Trophoblast cell (in vitro differentiated cells and primary cell): ENCODE results near the gene CRTC1.

Experiments used
- DNase-seq, 2 donors: peaks; one replicate each; pipeline ENCODE4 v3.0.0-alpha.2; 2016
- H2AFZ ChIP-seq: 2 replicates; pipeline ENCODE4 v1.6.1; 2013; ENCODE audit warnings: low read length, moderate library complexity, mild to moderate bottlenecking; ENCODE audit not compliant: insufficient read depth, poor library complexity
- H2AK5ac ChIP-seq: 2 replicates; pipeline ENCODE4 v1.6.1; 2013; ENCODE audit warnings: mild to moderate bottlenecking, low read length
- H2BK120ac ChIP-seq: 2 replicates; pipeline ENCODE4 v1.6.1; 2013; ENCODE audit warnings: low read length, mild to moderate bottlenecking, moderate library complexity; ENCODE audit not compliant: insufficient read depth, poor library complexity
- H2BK12ac ChIP-seq: 2 replicates; pipeline ENCODE4 v1.6.1; 2013; ENCODE audit warnings: mild to moderate bottlenecking, low read length, moderate library complexity
- H2BK5ac ChIP-seq: 2 replicates; pipeline ENCODE4 v1.6.1; 2013; ENCODE audit warnings: low read length, low read depth, moderate library complexity, mild to moderate bottlenecking; ENCODE audit not compliant: poor library complexity
- H3K14ac ChIP-seq: 2 replicates; pipeline ENCODE4 v1.6.1; 2013; ENCODE audit warnings: mild to moderate bottlenecking, low read length
- H3K18ac ChIP-seq: 2 replicates; pipeline ENCODE4 v1.6.1; 2013; ENCODE audit warnings: mild to moderate bottlenecking, low read length
- H3K23ac ChIP-seq: 2 replicates; pipeline ENCODE4 v1.6.1; 2013; ENCODE audit warnings: low read length
- H3K27ac ChIP-seq: 2 replicates; pipeline ENCODE4 v1.5.1; 2013; ENCODE audit warnings: low read depth, mild to moderate bottlenecking, inconsistent platforms, low read length, moderate library complexity
- H3K27me3 ChIP-seq: 2 replicates; pipeline ENCODE4 v1.6.1; 2013; ENCODE audit warnings: inconsistent platforms, mild to moderate bottlenecking, low read length, moderate library complexity; ENCODE audit not compliant: insufficient read depth
- H3K36me3 ChIP-seq, 2 experiments: 1 replicate in 1 of 2; 2 replicates in 1 of 2; pipeline ENCODE4 v1.6.1; 2013; ENCODE audit warnings: low read length in 2 of 2, mild to moderate bottlenecking in 2 of 2, moderate library complexity in 1 of 2; ENCODE audit not compliant: insufficient read depth in 2 of 2, control insufficient read depth in 1 of 2
- H3K4ac ChIP-seq: 2 replicates; pipeline ENCODE4 v1.6.1; 2013; ENCODE audit warnings: low read depth, mild to moderate bottlenecking, low read length, moderate library complexity
- H3K4me1 ChIP-seq, 2 experiments: 1 replicate in 1 of 2; 2 replicates in 1 of 2; pipeline ENCODE4 v1.6.1; 2013; ENCODE audit warnings: low read length in 2 of 2, mild to moderate bottlenecking in 2 of 2, moderate library complexity in 1 of 2; ENCODE audit not compliant: insufficient read depth in 2 of 2, control insufficient read depth in 1 of 2
- H3K4me2 ChIP-seq: 2 replicates; pipeline ENCODE4 v1.6.1; 2013; ENCODE audit warnings: inconsistent platforms, mild to moderate bottlenecking, low read length, moderate library complexity
- H3K4me3 ChIP-seq: 2 replicates; pipeline ENCODE4 v1.5.1; 2013; ENCODE audit warnings: mild to moderate bottlenecking, low read depth, low read length, inconsistent platforms
- H3K79me1 ChIP-seq: one replicate; pipeline ENCODE4 v1.6.1; 2013; ENCODE audit warnings: low read length
- H3K79me2 ChIP-seq: 2 replicates; pipeline ENCODE4 v1.6.1; 2013; ENCODE audit warnings: low read length, mild to moderate bottlenecking; ENCODE audit not compliant: control insufficient read depth, insufficient read depth, poor library complexity
- H3K9ac ChIP-seq: 2 replicates; pipeline ENCODE4 v1.6.1; 2013; ENCODE audit warnings: mild to moderate bottlenecking, low read length
- H3K9me3 ChIP-seq: 2 replicates; pipeline ENCODE4 v1.6.1; 2013; ENCODE audit warnings: low read depth, mild to moderate bottlenecking, control low read depth, inconsistent platforms, low read length; ENCODE audit not compliant: insufficient read depth
- H4K12ac ChIP-seq: 2 replicates; pipeline ENCODE4 v1.6.1; 2013; ENCODE audit warnings: low read depth, mild to moderate bottlenecking, low read length, moderate library complexity
- H4K8ac ChIP-seq: 2 replicates; pipeline ENCODE4 v1.6.1; 2013; ENCODE audit warnings: low read depth, mild to moderate bottlenecking, low read length, moderate library complexity
- H4K91ac ChIP-seq: one replicate; pipeline ENCODE4 v1.6.1; 2013; ENCODE audit warnings: low read depth, mild to moderate bottlenecking, low read length, moderate library complexity
- WGBS: extraction: QIAGEN DNeasy Blood & Tissue Kit; methylation state at CpG from one replicate; pipeline ENCODE4 v1.1.7; 2013; ENCODE audit warnings: missing lambda C conversion rate; ENCODE audit not compliant: insufficient read length, insufficient coverage; ENCODE audit errors: extremely low coverage; 5-methylcytosine and 5-hydroxymethylcytosine counted together

CRTC1 gene

DNA sequence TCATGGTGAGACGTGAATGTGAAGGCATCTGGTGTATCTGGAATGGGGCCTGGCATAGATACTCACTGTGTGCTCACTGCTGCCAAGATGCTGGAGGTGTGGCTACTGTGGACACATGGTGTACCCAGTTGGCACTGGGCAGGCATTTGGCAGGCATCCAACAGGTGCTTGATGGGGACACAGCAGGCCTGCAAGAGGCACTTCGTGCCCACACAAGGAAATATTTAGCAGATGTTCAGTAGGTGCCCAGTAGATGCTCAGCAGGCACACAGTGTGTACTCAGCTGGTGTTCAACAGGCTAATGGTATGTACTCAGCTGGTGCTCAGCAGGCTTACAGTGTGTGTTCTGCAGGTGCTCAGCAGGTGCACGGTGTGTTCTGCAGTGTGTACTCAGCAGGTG is 14.2 kb downstream of the CRTC1 start:
- Histone ChIP-seq H3K79me1 (no peaks in the 10 kb centered on the region), H3K9me3 (peaks cover 6% of the 10 kb centered on the region), H3K23ac (no peak overlapping the region), H4K91ac (no peak overlapping the region), H3K36me3 (no peaks in the 10 kb centered on the region), H3K4me2 (no peak overlapping the region), H3K14ac (no peak overlapping the region), H2BK12ac (no peak overlapping the region), H3K27me3 (no peaks in the 10 kb centered on the region), H3K18ac (no peak overlapping the region), H2BK120ac (no peak overlapping the region), H3K4me3 (no peak overlapping the region), H3K4ac (no peak overlapping the region), H2AFZ (no peak overlapping the region), H4K12ac (no peak overlapping the region), H4K8ac (no peak overlapping the region), H3K79me2 (no peaks in the 10 kb centered on the region), H2BK5ac (no peak overlapping the region), H2AK5ac (no peak overlapping the region), H3K9ac (no peak overlapping the region), H3K27ac (no peak overlapping the region), H3K4me1 (peaks cover 0 to 5% of the 10 kb centered on the region in 2 experiments)
- no peak for DNase-seq
- no CpG with 5 or more reads among the region's 3 CpGs for WGBS

DNA sequence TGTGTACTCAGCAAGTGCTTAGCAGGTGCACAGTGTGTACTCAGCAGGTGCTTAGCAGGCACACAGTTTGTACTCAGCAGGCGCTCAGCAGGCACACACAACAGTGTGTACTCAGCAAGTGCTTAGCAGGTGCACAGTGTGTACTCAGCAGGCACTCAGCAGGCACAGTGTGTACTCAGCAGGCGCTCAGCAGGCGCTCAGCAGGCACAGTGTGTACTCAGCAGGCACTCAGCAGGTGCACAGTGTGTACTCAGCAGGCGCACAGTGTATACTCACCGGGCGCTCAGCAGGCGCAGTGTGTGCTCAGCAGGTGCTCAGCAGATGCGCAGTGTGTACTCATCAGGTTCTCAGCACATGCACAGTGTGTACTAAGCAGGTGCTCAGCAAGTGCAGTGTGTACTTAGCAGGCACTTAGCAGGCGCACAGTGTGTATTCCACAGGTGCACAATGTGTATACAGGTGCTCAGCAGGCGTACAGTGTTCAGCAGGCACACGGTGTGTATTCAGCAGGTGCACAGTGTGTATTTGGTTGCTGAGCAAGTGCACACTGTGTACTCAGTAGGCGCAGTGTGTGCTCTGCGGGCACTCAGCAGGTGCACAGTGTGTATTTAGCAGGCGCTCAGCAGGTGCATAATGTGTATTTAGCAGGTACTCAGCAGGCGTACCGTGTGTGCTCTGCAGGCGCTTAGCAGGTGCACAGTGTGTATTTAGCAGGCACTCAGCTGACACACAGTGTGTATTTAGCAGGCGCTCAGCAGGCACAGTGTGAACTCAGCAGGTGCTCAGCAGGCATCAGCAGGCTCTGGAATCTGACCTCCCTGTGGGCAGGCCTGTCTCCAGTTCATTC is 15.1 kb downstream of the CRTC1 start:
- no CpG with 5 or more reads among the region's 18 CpGs for WGBS
- H3K4me1 ChIP-seq, result peaks cover 0 to 5% of the 10 kb centered on the region in 2 experiments
- H3K27me3 ChIP-seq, result no peaks in the 10 kb centered on the region
- H2BK12ac ChIP-seq, result no peak overlapping the region
- no peak overlapping the region for H3K27ac ChIP-seq
- peaks cover 6% of the 10 kb centered on the region for H3K9me3 ChIP-seq
- no peak overlapping the region for H3K4me3 ChIP-seq
- no peak overlapping the region for H4K8ac ChIP-seq
- H3K79me2 ChIP-seq, result no peaks in the 10 kb centered on the region
- no peaks in the 10 kb centered on the region for H3K79me1 ChIP-seq
- H3K9ac ChIP-seq, result peak overlapping the region; percentile 7
- H4K12ac ChIP-seq, result no peak overlapping the region
- H2AK5ac ChIP-seq, result no peak overlapping the region
- H3K23ac ChIP-seq, result no peak overlapping the region
- H3K18ac ChIP-seq, result no peak overlapping the region
- H4K91ac ChIP-seq, result no peak overlapping the region
- H2AFZ ChIP-seq, result no peak overlapping the region
- no peaks in the 10 kb centered on the region for H3K36me3 ChIP-seq
- DNase-seq, result no peak
- no peak overlapping the region for H2BK120ac ChIP-seq
- no peak overlapping the region for H3K4me2 ChIP-seq
- no peak overlapping the region for H2BK5ac ChIP-seq
- no peak overlapping the region for H3K14ac ChIP-seq
- no peak overlapping the region for H3K4ac ChIP-seq

DNA sequence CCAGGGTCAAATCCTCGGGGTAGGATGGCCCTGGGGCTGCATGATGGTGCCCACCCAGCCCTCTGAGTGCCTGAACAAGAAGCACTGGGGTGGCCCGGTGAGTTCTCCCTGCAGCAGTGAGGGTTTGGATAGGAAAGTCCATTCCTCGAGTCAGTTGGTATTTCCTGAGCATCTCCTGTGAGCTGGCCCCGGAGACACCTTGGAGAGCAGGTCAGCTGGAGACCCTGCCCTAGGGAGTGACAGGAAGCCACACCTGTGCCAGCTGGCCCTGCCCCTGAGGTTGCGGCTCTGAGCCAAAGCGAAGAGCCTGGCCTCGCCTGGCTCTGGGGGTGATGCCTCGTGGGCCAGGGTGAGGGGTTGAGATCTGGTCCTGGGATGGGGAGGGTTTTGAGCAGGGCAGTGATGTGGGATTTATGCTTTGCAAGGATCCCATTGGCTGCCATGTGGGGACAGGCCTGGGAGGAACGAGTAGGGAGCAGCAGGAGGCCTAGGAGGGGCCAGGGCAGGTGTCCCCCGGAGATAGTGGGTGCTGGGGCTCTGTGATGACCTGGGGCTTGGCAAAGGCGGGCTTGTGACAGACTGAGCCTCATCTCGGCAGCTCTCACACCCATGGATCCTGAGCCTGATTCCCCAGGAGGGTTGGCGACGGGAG is 16.0 kb downstream of the CRTC1 start:
- peaks cover 6% of the 10 kb centered on the region for H3K9me3 ChIP-seq
- no peak overlapping the region for H2BK120ac ChIP-seq
- H3K14ac ChIP-seq, result no peak overlapping the region
- H3K18ac ChIP-seq, result no peak overlapping the region
- H3K36me3 ChIP-seq, result no peaks in the 10 kb centered on the region
- H3K4me1 ChIP-seq, result peaks cover 0 to 5% of the 10 kb centered on the region in 2 experiments
- no peaks in the 10 kb centered on the region for H3K79me1 ChIP-seq
- H3K23ac ChIP-seq, result no peak overlapping the region
- H3K4ac ChIP-seq, result no peak overlapping the region
- no peak overlapping the region for H4K8ac ChIP-seq
- no peak overlapping the region for H4K91ac ChIP-seq
- no CpG with 5 or more reads among the region's 14 CpGs for WGBS
- no peak overlapping the region for H3K4me2 ChIP-seq
- H3K9ac ChIP-seq, result no peak overlapping the region
- H3K27me3 ChIP-seq, result no peaks in the 10 kb centered on the region
- no peak for DNase-seq
- no peak overlapping the region for H2AK5ac ChIP-seq
- H3K27ac ChIP-seq, result no peak overlapping the region
- H2AFZ ChIP-seq, result no peak overlapping the region
- H3K79me2 ChIP-seq, result no peaks in the 10 kb centered on the region
- H2BK5ac ChIP-seq, result no peak overlapping the region
- H3K4me3 ChIP-seq, result no peak overlapping the region
- no peak overlapping the region for H4K12ac ChIP-seq
- H2BK12ac ChIP-seq, result no peak overlapping the region

DNA sequence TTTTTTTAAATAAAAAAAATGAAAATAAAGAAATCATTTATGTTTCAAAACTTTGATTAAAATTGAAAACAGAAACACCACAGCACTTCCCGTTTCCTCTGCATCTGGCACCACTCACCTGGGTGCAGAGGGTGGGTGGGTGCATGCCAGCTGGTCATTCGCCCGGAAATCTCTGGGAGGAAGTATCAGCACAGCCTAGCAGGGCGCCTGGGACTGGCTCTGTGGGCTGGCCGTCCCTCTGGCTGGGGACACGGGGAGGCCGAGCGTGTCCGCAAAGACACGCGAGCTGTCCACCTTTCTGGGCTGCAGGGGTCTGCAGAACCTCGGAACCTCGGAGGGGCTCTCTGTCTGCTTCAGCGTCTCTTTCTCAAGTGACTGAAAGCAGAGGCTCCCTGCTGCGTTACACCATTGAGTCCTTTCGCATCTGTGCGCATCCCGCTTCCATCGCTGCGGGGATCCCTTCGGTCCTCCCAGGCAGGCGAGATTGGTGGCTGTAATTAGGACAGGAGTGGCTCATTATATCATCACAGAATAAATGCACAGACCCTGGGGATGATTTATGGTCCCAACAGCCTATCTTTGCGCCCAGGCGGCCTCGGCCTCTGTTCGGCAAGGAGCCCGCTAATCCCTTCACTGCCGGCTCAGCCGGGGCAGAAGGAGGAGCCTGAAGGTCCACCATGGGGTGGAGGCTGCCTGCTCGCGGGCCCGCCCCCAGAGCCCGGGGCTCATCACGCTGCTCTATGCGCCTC is 17.2 kb downstream of the CRTC1 start:
- Histone ChIP-seq H2AFZ (no peak overlapping the region), H3K9me3 (peaks cover 6% of the 10 kb centered on the region), H4K91ac (no peak overlapping the region), H3K14ac (no peak overlapping the region), H3K23ac (no peak overlapping the region), H4K8ac (no peak overlapping the region), H3K27ac (no peak overlapping the region), H4K12ac (no peak overlapping the region), H2AK5ac (no peak overlapping the region), H2BK5ac (no peak overlapping the region), H3K79me1 (no peaks in the 10 kb centered on the region), H3K18ac (no peak overlapping the region), H2BK120ac (no peak overlapping the region), H3K4ac (no peak overlapping the region), H3K27me3 (no peaks in the 10 kb centered on the region), H3K4me3 (peak overlapping the region; percentile 41), H2BK12ac (no peak overlapping the region), H3K36me3 (no peaks in the 10 kb centered on the region), H3K9ac (no peak overlapping the region), H3K4me2 (peak overlapping the region; percentile 66), H3K4me1 (peaks cover 0 to 5% of the 10 kb centered on the region in 2 experiments), H3K79me2 (no peaks in the 10 kb centered on the region)
- no CpG with 5 or more reads among the region's 35 CpGs for WGBS
- DNase-seq, result peak in 1 of 2 donors; percentile 39
